NCI-H2227 treated with DMSO at 0.1 percent for 48 hours (cell line): ENCODE results near the gene CPO.

Experiments
- DNase-seq: peaks from one replicate; lab custom pipeline; 2025; lab: John Stamatoyannopoulos, UW

The CPO gene

DNA sequence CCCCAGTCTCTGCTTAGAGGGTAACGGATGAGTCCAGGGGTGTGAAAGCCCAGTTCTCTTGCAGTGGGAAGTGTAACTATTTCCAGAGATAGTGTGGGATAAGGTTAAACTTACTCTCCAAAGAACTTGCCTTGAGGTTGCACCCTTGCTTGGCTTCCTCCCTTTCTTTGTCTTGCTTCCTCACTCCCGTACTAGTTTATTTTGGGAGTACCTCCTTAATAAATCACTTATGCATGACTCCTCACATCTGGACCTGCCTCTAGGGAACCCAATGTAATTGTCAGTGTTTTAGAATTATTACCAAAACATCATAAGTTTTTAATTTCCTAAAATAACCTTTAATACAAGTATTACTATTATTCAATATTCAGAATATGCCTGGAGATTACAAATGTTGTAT lies 35.2 kb downstream of the CPO start:
- no peak for DNase-seq

DNA sequence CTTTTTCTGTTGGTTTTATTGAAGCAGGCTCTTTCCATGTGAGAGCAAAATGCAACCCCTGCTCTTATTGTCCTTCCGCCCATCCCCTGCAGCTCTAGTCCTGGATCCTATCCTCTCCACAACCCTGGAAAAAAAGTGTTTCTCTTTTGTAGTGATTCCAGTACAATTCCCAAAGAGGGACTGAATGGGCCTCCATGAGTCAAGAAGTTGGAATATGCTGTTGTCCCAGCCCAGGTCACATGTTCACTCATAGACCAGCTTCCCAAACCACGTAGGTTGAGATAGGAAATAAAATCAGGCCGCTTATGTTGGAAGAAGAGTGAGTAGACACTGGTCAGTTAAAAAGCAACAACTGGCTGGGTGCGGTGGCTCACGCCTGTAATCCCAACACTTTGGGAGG lies 39.4 kb downstream of the CPO start:
- DNase-seq = no peak

- no peak for DNase-seq
Measured at GRCh38 chr2:206979365-206979764, 40.0 kb downstream of the CPO start.

DNA sequence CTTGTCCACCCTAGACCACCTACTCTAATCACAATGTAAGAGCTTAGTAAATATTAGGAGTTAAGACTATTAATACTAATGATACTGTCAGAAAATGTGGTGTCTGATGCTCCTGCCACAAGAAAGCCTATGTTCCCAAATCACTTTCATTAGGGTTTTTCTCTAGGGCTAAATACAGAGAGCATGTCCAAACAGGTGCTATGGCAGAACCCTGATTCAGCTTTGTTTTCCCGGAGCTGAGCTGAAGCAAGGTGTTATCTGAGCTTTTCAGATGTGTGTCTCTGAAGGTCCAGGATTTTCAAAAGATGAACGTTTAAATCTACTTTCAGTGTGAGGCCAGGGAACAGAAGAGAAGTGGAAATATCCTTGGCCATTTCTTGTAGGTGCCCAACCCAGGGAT lies 40.6 kb downstream of the CPO start:
- DNase-seq = no peak

- DNase-seq = no peak
Measured at GRCh38 chr2:206980413-206980812, 41.1 kb downstream of the CPO start.

- DNase-seq = no peak
Measured at GRCh38 chr2:206981086-206981674, 41.9 kb downstream of the CPO start.

DNA sequence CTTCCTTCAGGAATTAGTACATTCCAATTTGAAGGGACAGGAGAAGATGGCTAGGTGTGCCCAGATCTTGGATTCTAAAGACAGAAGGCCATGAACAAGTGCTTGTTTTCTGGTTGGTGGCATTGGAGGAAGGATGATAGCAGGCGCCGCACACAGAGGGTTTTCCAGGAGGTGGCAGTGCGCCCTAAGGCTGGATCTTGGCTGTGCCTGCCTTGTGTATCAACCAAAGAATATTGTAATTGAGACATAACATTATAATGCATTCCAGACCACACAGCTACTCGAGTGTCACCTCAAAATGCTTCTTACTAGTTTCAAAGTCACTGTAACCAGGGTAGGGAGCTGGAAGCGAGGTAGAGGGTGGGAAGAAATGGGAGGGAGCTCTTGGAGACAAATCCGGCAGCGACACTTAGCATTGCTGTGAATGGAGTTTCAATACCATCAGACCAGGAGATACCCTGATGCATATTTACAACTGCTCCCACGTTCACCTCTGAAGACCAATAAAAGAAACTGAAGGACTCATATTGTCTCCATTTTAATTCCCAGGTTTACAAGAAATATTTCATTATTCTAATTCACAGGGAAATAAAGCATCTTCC lies 42.5 kb downstream of the CPO start:
- peak; percentile 83 for DNase-seq

- no peak for DNase-seq
Measured at GRCh38 chr2:206982360-206982955, 43.1 kb downstream of the CPO start.

DNA sequence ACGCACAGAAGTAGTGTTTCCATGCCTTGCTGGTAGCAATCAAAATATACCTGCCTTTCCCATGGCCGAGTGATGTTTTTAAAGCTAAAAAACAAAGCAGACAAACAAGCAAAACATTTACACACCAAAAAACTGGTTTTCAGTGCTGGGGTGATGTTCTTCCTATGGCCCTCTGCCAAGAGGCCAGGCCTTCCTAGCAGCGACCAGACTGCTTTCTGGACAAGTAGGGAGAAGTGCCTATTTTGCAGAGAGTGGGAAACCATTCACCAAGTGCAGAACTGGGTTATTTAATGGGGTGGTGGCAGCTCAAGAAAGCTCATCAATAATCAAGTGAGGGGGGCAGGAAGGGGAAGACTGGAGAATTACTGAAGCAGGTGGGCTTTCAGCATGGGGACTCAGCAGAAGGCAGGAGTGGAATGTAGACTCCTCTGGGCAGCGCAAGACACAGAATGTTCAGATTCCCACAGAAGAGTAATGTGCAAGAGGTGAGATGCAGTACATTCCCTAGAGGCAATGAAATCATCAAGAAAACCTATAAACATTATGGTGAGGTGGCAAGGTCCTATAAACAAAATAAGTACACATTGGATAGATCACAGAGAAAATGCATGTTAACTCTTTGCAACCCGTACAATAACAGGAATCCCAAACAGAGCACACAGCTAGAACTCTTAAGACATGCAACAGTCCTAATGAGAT lies 44.0 kb downstream of the CPO start:
- DNase-seq = no peak

DNA sequence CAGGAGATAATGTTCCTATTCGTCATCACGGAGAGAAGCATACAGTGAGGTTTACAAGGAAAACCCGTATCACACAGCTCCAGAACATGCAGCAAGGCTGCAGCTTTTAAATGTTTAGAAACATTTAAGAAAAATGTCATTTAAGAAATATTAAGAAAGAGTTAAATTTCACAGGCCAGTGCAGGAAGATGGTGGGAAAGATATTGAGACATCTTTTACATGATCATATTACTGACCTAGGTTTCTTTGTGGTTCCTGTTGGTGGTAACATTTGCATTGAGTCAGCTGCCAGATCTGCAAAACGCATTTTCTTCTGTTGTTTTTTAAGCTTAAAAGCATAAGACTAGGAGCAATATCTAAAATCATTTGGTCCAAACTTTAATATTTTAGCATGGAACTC lies 44.9 kb downstream of the CPO start:
- no peak for DNase-seq

- no peak for DNase-seq
Measured at GRCh38 chr2:206986943-206987342, 47.6 kb downstream of the CPO start.

DNA sequence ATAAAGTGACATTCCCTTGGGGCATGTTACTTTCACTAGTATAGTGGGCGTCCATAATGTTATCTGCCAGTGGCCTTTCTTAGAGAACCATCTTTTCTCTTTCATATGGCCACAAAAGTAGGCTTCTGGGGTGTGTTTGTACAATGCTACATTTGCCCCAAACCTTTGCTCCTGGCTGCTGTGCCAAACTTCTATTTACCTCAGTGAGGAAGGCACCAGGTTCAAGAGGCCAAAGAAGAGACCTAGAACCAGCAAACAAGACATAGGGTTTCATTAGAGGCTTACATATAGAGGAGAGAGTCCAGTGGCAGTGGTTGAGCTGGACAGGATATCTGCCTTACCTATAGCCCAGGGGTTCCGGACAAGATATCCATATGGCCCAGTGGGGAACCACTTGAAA lies 48.5 kb downstream of the CPO start:
- no peak for DNase-seq

DNA sequence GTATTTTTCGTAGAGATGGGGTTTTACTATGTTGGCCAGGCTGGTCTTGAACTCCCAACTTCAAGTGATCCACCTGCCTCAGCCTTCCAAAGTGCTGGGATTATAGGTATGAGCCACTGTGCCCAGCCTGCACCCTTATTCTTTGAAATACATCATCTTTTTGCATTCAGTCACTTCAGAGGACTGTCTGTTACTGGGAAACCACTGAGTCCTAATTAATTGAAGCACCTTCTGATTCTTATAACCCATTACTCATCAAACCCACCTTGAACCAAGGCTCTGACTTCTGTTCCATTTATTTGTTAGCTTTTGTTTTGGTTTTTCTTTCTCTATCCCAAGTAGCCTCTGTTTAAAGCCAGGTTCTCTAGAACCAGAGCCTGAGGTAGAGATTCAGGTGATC lies 49.6 kb downstream of the CPO start:
- DNase-seq = no peak

GRCh38 chr2:206989311-206989710 lies 50.0 kb downstream of the CPO start:
- DNase-seq = no peak

DNA sequence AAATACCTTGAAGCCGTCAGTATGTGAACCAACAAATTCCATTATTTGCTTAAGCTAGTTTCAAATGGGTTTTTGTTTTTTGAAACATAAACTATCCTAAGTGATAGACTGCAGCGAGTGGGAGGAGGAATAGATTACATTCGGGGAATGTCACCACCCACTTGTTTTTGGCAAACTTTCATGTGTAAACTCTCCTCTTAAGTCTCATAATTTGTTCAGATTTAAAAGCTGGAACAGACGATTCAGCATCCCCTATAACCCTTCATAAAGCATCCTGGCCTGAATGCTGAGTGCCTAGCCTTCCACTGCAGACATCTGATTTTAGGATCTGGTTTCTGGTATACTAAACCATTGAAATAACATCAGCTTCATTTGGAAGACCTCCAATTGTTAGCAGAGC lies 51.0 kb downstream of the CPO start:
- DNase-seq = no peak

DNA sequence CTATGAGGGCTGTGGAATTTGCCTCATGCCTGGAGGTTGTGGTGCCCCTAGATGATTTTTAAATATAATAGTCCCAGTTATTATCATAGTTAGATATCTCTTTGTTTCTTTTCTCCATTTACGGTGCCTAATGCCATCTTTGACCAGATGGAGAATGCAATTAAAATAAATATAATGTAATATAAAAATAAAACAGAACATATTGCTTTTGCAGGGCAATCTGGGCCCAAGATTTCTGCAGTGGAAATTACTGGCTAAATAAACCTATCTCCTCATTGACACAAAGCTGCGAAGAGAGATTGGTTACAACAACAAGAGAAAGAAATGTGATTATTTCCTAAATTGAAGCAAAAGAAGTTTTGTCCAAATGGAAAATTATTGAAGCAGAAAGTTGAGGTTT lies 51.8 kb downstream of the CPO start:
- DNase-seq = no peak

- DNase-seq = no peak
Measured at GRCh38 chr2:206993396-206993911, 54.1 kb downstream of the CPO start.

DNA sequence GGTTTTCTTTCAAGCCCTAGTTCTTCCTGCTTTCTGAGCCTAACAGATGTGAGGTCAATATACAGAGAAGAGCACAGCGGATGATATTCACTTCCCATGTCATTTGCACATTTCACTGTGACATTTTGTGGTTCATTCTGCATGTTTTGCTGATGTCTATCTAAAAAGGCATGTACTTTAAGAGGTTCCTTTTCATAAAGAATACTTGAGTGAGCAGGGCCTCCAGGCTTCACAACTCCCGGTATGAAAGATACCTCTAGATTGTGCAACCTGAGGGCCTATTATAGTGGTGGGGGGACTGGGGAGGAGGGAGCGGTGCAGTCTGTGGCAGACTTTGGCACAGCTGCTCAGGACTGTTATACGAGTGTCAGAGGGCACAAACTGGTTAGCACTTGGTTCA lies 54.6 kb downstream of the CPO start:
- DNase-seq = no peak

DNA sequence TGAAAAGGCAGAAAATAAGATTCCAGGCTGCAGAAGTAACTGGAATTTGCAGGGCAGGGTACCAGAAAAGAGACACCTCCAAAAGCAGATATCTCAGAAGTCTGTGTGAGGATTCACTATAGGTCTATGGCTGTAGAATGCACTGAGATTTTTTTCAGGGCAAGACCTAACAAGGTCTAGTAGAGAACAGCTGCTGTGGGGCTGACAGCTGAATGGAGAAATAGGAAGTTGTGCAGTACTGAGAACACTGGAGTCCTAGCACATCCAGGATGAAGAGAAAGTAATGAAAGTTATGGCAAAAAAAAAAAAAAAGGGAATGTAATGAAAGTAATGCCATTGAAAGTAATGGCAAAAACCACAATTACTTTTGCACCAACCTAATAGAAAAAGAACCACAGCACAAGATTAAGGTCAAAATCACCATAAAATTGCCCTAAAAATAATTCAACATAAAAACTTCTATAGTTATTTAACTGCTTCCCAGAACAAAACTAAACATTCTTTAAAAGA lies 57.3 kb downstream of the CPO start:
- no peak for DNase-seq

DNA sequence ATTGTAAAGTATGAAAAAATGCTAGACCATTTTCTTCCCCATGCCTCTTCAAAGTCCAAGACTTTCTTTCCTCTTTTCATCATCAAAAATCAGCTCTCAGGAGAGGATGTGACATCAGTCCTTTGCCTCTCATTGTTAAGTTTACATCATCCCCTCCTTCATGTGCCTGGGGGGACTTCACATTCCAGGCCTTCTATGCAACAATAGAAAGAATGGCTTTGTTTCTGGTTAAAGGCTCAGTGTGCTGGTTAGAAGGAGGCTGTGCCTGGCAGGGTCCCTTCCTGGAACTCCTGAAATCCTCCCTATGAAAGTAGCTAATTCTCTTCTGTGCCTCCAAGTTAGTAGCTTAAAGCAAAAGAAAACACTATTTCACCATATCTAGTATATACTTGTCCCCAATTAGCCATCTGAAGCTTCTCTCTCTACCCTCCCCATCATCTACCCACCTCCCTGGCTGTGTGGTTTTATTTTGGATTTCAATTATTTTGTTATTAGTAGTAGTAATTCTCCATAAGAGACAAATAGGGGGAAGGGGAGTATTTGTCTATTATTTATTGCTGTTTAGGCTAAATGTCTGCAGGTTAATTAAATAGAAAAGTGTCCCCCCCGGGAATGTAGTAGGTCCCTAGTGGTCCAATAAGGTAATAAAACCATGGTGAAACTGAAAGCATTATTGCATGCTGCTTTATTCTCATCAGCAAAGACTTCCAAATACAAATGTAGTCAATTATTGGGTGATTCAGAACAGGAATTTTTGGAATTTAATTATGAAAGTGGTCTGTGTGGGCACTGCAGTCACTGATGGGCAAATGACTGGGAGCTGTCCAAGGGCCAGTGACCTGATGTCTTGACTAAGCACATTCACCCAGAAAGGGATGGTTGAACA lies 69.0 kb downstream of the CPO start:
- DNase-seq = no peak

- DNase-seq = no peak
Measured at GRCh38 chr2:207012461-207012860, 73.1 kb downstream of the CPO start.

GRCh38 chr2:207014424-207014823 lies 75.1 kb downstream of the CPO start:
- DNase-seq = no peak
